ENCODE measurements around the gene ANXA2.
A peak's percentile ranks its signal among the peaks of the same experiment; 100 is the strongest.
"Not testable (repeated sequence)": the region's sequence is repeated elsewhere in the genome, so short reads cannot be mapped to it uniquely, and the experiment has no call there.

Gene ANXA2

DNA sequence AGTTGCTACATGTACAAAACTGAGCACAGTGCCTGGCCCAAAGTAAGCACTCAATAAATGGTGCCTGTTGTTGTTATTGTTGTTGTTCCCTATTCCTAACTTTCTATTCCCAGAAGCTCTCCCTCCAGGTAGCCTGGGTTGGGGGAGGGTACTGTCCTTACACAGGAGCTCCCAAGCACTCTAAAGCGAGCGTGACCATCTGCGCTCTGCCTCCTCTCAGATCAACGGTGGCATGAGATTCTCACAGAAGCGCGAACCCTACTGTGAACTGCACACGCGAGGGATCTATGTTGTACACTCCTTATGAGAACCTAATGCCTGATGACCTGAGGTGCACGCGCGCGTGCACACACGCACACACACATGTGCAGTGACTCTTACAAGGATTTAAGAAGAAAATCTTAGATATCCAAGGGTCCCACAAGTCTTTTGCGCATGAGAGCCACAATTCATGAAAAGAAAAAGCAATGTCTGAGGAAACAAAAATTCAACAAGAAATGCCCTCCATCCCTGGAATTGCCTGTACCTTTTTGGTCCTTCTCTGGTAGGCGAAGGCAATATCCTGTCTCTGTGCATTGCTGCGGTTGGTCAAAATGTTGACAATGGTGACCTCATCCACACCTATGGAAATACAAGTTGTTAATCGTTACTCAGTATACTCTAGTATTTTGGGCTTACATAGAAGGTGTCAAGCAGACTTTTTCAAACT is 33.7 kb downstream of the ANXA2 start:
- DNase-seq = no peak

DNA sequence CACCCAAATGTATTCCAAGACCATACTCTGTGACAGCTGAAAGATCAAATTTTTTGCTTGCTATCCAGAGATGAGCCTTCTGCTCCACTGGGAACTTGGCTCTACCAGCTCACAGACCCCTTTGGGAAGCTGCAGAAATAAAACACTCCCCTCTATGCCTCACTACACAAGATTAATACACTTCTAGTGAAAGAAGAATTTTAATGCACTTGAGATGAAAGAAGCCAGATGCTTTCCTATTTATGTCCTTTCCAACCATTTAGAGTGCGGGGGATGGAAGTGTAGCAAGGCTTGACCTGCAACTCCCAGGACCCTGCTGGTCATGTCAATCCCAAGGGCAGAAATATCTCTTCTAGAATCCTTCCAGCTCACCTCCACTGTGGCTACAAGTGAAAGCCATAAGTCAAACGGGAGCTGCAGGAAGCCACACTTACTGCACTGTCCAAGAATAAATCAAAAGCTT is 34.7 kb downstream of the ANXA2 start:
- DNase-seq = no peak

DNA sequence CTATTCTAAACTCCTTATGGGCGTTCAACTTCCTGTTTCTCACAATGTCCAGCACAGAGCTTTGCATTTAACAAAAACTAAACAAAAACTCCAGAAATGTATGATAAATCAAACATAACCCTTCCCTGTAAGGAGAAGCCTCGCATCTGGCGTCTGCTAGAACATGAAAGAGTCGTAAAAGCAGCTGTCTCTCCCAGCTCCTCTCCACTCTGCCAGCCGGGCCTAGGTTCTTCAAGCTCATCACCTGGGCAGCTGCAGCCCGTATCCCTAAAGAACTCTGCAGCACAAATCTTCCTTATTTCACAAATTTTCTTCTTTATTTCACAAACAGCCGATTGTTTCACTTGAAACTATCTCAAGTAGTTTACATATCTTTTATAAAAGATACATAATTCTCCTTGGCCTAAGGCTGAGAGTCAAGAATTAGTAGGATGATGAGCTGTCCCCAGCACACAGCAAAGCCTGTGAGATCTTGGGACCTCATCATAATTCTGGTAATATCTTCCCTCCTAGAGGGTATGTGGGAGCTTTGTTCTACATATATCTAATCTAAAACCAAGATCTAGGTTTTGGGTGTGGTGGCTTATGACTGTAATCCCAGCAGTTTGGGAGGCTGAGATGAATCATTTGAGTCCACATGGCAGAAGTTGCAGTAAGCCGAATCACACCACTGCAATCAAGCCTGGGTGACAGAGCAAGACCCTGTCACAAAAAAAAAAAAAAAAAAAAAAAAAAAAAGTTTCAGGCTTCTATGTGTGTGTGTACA is 35.3 kb downstream of the ANXA2 start:
- DNase-seq = peak; percentile 36

DNA sequence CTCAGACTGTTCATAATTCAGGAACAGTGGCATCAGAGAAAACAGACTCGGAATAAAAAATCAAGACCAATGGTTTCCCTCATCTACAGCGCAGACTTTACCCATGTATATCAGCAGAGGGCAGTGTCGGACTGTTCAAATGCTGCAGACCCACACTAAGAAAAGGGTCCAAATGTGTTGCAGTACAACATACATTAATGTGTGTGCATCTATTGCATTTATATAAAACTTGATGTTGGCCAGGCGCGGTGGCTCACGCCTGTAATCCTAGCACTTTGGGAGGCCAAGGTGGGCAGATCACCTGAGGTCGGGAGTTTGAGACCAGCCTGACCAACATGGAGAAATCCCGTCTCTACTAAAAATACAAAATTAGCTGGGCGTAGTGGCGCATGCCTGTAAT is 38.0 kb downstream of the ANXA2 start:
- not testable (repeated sequence) for DNase-seq

DNA sequence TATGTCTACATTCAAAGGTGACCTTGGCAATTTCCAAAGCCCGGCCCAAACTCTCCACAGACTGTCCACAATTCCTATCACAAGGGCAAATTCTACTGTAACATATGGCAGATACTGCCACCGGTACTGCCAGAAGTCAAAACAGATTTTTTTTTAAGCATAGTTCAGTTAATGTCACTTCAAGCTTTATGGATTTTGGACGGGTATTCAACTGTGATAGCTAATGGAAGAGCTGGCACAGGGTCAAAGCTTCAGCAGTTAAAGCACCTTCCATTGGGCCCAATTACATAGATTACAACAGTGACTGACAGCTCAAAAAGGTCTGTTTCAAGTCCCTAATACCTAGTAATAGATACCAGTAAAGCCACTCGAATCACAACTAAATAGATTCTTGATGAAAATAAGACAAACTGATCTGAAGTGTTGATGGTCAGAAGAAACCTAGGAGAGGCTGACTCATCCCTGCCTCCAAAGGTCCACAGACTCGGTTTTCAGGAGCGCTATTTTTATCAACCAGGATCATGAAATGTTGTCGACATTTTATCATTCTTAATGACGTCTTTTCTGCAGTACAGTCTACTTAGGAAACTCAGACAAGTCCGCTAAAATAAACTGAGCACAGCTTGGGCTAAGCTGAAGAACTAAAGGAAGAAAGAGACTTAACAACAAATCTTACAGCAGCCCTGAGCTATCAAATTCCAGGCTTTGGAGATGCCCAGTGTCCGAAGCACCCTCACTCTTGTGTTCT is 38.7 kb downstream of the ANXA2 start:
- no peak for DNase-seq

DNA sequence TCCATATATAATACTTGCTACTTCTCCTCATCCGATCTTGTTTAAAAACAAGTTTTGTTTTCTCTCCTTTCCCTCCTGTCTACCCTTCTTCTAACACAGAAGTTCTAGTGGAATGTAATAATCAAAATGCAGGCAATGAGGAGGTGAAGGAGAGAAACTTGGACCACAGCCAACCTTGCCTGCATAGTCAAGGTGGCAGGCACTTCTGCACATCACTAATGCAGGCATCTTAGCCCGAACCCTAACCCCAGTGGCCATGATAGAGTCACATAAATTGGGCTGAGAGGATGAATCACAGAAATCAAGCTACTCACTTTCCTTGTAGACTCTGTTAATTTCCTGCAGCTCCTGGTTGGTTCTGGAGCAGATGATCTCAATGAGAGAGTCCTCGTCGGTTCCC is 41.0 kb downstream of the ANXA2 start:
- DNase-seq = no peak

DNA sequence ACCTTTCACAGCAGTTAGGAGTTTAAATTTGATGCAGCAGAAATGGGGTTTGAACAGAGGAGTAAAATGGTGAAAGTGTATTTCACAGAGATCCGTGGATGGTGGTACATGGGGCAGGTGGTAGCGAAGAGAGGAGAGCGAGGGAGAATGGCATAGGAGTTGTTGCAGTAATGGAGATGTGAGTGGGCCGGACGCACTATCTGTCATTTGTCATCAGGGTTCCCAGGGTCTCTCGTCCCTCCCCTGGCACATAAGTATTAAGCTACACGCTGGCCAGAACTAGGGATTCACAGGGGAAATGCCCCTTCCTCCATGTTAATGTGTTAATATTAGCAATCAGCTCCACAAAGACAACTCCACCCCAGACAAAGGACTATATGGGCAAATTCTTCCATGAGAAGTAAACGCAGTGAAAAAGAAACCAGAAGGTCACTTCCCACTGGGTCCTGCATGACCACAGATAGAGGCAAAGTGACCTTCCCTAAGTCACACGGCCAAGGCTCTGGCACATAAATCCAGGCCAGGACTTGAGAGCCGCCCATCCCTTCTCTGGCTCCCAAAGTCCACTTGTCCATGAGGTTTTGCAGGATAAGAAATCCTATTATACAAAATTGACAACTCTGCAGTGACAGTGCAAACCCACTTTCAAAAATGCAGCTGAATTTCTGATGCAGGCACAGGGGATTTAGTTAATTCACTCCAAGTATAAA is 42.5 kb downstream of the ANXA2 start:
- DNase-seq = no peak

DNA sequence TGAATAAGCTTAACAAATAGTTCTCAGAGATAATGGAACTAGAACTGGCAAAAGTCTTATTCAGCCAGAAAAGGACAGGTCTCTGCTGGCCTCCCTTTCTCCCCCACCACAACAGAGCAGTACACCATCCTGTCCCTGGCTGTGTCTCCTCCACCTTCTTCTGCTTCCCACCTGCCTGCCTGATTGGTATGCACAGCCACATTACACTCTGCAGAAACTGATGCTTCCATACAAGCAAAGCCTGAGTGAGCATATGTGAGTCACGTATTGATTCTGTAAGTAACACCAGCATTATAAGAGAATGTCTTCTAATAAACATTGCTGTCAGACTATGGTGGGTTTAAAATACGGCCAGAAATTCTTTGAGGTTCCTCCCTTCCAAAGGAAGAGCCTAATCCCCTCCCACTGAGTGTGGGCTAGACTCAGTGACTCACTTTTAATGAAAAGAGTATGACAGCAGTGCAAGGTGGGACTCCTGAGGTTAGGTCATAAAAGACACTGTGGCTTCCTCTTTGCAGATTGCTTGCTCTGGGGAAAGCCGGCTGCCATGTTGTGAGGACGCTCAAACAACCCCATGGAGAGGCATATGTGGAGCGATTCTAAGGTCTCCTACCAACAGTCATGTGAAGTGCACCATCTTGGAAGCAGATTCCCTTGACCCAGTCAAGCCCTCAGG is 44.4 kb downstream of the ANXA2 start:
- peak; percentile 46 for DNase-seq

DNA sequence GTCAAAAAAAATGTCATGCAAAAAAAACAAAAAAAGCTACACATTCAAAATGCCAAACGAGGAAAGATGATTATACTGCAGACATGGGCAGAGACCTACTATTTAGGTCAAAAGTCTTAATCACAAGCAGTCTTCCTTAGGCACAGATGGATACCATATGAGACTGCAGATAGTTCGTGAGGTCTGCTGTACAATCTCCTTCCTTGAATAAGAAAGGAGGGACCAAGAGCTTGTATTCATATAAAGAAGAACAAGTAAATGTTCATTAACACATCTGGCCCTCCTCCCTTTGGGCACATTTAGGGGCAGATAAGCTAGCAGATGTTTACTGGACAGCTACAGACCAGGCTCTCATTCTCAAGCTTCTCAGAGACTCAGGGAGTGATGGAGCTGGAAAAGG is 45.3 kb downstream of the ANXA2 start:
- DNase-seq = no peak

DNA sequence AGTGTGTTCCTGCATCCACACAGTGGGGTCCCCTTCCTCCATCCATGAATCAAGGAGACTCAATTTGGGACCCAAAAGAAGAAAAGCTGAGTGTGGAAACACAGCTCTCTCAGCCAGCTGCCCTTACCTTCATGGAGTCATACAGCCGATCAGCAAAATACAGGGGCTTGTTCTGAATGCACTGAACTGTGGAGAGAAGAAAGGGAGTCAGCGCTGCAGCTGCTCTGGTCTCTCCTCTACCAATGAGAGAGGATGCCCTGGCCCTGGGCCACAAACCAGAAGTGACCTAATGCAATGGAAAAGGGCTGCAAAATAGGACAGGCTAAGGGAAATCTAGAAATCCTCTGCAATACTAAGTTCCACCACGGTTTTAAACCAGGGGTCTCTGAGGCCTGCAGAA is 46.7 kb downstream of the ANXA2 start:
- no peak for DNase-seq

DNA sequence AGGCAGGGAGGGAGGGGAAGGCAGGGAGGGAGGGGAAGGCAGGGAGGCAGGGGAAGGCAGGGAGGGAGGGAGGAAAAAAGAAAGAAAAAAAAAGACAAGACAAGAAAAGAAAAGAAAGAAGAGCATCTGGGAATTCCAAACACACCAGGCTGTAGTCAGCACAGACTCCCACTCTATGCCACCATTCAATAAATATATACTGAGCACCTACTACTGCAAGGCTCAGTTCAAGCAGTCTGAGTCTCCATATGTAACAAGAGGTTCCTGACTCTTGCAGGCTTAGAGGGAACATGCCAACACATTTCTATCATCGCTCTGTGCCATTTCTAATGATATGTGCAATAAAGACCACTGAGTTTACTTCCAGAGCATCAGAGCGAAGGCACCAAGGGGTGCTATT is 47.7 kb downstream of the ANXA2 start:
- DNase-seq = no peak

DNA sequence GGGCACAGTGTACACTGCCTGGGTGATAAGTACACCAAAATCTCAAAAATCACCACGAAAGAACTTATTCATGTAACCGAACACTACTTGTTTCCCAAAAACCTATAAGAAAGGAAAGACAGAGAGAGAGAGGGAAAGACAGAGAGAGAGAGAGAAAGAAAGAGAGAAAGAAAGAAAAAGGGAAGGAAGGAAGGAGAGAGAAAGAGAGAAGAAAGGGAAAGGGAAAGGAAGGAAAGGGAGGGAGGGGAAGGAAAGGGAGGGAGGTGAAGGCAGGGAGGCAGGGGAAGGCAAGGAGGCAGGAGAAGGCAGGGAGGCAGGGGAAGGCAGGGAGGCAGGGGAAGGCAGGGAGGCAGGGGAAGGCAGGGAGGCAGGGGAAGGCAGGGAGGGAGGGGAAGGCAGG is 48.2 kb downstream of the ANXA2 start:
- DNase-seq = no peak

DNA sequence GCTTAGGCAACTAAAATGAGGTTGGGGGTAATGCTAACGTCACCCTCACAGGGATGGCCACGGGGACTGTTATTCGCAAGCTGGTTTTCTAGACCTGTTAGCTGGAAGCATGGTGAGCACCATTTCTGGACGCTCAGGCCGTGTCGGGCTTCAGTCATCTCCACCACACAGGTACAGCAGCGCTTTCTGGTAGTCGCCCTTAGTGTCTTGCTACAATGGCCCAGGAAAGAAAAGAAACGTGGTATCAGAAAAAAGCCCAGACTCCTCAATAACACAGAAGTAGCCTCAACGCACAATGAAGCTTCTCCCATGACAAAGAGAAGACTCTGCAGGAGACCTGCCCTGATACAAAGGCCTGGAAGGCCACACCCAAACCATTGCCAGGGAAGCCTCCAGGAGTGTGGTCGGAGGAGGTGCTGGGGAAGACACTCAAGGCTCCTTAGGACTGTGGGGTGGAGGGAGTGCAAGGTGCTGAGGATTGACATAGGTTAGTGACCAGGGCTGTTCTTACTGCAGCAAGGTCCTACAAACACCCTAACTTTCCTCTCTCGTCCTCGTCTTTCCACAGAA is 50.2 kb downstream of the ANXA2 start:
- DNase-seq = no peak

DNA sequence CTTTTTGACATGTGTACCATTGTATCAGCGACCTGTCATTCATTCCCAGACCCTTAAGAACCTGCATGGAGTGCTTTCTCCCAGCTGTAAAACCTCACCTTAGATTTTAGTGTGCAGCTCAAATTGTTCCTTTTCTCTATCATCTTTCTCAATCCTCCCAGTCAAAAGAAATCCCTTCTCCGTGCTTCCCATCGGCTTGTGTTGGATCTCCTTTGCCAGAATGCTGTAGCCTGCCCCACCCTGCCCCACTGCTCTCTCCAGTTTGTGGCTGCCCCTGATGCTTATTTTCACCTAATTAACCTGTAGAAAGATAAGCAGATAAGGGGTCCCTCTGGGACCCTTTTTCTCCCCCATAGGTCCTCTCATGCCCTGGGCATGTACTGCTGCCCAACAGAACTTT is 51.1 kb downstream of the ANXA2 start:
- DNase-seq = no peak

DNA sequence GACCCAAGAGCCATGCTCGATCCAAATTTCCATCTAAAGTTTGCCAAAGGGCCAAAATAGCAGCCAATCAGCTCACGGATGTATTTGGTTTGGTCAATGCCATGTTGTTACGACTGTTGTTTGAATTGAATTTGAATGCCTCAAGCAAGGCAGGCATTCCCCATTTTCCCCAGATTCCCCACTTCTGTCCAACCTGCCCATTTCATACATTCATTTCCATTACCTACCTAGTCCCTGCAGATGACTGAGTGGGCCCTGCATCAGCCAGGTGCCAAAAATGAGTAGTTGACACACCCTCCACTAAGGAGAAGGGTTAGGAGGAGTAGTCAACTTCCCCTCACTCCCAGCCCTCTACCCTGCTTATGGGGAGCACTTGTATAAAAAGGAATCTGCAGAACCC is 51.7 kb downstream of the ANXA2 start:
- no peak for DNase-seq

DNA sequence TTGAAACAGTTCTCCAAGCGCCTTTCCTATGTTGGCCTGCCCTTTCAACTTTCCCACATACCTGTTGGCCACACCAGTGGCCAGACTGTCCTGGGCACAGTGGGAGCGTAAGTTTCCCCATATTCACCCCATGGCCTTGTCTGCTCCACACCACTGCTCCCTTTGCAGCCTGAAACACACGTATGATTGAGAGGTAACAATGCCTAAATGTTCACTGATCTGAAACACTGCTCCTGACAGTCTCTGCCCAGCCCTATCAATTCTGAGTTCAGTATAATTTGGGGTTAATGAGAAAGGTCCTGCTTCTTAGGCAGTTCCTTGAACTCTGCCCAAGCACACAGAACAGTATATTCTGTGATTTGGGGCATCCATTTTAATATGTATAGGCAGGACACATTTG is 52.2 kb downstream of the ANXA2 start:
- no peak for DNase-seq

DNA sequence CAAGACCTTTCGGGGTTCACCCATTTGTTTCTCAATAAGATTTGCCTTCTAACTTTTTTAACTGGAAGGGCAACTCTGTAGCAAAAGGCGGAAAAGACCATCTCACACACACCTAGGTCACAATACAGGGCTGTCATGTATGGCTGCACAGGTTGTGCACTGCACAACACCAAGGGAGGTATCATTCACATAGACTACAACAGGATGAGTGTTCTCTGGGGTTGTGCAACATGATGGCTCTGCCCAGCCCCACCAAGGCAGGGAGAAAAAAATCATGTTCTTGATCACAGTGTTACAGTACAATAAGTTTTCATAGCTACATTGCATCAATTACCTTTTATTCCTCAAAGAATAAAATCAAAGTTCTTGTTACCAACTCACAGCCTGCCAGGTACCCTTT is 52.8 kb downstream of the ANXA2 start:
- no peak for DNase-seq

DNA sequence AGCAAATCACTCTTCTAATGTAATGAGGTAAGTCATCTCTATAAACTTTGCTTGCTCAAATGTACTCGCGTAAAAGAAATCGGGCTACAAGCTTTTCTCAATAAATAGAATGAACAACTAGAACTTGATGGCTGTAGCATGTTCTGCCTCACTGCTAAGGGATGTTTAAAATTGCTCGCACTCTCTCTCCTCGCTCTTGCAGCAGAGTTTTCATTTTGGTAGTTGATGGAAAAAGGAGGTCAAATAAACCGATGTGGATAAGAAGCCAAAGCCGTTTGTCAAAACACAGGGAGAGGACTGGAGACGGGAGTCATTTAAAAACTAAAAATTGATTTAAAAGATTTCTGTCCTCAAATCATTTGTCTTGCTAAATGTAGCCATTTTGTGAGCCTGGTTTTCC is 53.3 kb downstream of the ANXA2 start:
- DNase-seq = no peak

DNA sequence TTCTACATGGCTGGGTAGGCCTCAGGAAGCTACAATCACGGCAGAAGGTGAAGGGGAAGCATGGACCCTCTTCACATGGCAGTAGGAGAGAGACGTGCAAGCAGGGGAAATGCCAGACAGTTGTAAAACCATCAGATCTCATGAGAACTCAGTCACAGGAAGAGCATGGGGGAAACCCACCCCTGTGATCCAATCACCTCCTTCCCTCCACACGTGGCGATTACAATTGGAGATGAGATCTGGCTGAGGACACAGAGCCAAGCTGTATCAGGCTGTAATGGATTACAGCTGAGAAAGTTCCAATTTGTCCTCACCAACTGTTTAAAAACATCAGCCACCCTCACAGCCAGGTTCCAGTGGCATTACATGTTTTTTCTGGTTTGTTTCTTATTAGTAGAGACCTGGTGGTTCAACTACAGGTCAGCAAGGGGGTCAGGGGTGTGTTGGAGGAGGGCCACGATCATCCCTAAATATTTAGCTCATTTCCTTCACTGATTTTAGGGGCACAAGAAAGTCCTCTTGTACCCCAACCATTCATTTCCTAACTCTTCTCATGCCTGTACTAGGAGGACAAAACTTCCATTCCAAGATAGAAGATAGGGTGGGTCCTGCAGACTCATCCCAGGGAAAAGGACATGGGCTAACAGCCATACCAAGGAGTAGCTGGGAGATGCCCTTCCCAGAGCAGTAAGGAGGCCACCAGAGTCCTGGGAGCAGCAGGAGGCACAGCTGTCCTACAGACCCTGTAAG is 54.4 kb downstream of the ANXA2 start:
- DNase-seq = no peak

DNA sequence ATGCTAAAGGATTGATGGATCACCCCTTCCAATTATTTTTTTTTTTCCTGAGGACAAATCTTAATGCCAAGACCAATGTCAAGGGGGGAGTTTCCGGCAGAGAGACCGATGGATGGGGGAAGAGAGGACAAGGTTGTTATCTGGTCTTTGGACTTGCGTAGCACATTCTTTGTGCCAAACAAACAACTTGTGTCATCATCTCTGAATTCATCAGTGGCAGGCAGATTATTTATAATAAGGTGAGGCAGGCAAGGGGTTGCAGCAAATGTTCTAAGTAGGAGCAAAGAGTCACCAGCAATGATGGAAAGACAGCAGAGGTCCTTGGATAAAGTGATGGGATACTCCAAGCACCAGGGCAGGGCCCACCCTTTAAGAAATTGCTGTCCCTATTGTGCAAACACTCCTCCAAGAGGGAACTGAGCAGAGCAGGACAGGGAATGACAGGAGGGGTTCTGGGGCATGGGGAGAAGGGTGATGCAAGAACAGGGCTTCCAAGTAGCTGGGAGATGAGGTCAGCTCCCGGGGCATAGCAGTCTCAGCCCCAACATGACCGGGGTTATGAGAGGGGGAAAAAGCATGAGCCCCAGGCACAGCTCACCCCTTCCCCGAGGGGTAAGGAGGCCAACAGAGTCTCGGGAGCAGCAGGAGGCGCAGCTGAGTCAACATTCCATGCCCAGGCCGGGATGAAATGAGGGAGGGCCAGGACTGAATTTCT is 57.4 kb downstream of the ANXA2 start:
- DNase-seq = peak; percentile 42

DNA sequence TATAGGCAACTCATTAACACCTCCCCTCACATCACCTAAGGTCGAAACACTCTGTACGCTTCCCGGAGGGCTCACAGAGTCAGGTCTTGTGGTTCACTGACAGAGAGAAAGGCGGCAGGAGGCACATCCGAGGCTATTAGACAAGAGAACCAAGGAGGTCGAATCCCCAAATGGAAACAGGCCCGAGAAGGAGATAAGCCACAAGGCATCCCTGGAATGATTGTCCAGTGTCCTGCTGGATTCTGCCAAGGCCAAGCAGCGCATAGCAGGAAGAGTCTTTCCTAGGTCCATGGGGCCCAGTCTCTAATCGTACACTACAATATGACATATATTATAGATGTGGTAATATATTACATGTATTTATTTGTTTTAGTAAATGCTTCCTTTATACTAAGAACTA is 58.5 kb downstream of the ANXA2 start:
- no peak for DNase-seq

Measured in NCI-H226 (cell line).